Limb (tissue), 2 donors: ENCODE results near the gene TNIP1.

Source experiments
- DNase-seq, 2 donors: peaks; one replicate each; pipeline ENCODE4 v3.0.0-alpha.2; 2016; ENCODE audit errors: extremely low spot score in 2 of 2

TNIP1 gene, protein sequence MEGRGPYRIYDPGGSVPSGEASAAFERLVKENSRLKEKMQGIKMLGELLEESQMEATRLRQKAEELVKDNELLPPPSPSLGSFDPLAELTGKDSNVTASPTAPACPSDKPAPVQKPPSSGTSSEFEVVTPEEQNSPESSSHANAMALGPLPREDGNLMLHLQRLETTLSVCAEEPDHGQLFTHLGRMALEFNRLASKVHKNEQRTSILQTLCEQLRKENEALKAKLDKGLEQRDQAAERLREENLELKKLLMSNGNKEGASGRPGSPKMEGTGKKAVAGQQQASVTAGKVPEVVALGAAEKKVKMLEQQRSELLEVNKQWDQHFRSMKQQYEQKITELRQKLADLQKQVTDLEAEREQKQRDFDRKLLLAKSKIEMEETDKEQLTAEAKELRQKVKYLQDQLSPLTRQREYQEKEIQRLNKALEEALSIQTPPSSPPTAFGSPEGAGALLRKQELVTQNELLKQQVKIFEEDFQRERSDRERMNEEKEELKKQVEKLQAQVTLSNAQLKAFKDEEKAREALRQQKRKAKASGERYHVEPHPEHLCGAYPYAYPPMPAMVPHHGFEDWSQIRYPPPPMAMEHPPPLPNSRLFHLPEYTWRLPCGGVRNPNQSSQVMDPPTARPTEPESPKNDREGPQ

DNA sequence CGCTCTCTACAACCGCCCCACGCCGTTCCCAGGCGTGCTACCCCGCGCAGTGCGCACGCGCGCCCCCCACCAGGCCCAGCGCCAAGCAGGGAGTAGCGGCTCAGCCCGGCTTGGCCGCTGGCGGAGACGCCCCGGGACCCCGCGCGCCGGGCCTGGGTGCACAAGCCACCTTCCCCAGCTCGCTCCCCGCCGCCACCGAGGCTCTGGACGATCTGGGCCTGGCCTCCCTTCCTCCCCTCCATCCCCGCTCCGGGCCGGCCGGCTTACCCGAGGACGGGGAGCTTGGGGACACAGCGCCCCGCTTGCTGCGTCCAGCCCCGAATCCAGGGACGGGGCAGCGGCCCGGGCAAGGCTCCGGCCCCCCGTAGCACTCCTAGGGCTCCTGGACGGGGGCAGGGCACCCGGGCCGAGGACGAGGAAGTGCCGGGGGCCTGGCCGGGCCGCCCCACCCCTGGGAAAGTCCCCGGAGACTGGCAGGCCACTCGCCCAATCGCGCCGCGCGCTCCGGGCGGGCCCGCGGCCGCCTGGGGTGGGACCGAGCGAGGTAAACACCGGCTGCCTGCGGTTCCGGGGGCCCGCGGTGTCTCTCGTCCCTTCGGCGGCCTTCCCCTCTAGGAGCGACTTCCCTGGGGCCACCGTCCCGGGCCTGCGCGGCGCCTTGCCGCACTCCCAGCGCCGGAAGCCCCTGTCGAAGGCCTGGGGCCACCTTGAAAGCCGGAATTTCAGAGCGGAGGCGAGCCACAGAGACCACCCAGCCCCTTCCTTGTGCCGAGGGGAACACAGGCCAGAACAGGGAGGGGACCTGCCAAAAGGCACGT, at the start of gene TNIP1:
Gene TNIP1 (minus strand): TSS at position 422 of the 818 bp plus-strand sequence. CDS start 15,939 bp downstream, outside the sequence.
- DNase-seq, result peak; percentile 80 to 92

GRCh38 chr5:151130235-151130921, 49.5 kb upstream of the TNIP1 start:
- DNase-seq, result no peak

- no peak for DNase-seq
Measured at GRCh38 chr5:151128817-151129216, 48.0 kb upstream of the TNIP1 start.

DNA sequence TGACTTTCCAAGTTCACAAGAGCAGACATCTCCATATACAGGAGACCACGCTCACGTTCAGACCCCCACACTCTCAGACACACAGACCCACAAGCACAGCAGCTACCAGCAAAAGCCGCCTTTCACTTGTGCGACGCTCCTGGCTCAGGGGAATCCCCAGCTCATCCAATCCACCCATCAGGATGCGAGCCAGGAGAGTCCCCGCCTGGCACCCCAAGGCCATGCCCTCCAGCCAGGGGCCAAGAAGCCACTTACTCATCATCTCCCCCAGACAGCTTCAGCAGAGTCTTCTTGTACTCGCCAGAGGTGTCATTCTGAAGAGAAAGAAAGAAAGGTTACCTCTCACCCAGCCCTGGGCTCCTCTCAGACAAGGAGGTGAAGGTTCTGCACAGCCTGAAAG, 47.1 kb upstream of the TNIP1 start:
- DNase-seq, result no peak

DNA sequence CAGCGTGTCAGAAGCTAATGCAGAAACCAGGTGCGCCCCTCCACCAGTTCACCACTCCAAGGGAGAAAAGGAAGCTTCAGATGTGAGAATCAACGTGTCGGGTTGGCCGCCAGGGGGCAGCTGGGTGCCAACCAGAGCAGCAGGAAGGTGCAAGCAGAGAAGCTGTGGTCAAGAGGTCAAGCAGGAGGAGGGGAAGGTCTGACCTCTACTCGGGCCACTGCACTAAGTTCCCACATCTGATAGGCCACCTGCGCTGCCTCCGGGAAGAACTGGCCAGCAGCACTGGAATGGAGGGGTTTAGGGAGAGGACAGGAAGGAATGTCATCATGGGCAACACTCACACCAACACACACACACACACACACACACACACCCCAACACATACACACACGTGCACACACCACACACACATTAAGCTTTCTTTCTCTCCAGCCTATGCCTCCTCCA, 45.4 kb upstream of the TNIP1 start:
- peak; percentile 44 to 75 for DNase-seq

DNA sequence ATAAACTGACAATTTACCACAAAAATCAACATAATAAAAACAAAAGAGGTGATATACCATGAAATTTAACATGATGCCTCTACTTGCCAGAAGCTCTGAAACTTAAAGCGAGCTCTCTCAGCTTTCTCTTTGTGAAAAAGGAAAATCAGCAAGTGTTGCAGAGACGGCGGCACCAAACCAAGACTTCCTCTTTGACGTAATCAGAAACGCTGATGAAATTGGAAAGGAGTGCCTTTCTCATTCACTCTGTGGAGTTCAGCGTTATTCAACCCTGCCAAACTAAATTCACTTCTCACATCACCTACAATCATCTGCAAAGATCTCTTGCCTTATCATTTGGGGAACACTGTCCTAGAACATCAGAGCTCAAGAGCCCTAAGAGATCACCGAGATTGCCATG, 44.6 kb upstream of the TNIP1 start:
- no peak for DNase-seq

- DNase-seq, result peak in 1 of 2 donors; percentile 43
Measured at GRCh38 chr5:151123897-151124751, 43.3 kb upstream of the TNIP1 start.

DNA sequence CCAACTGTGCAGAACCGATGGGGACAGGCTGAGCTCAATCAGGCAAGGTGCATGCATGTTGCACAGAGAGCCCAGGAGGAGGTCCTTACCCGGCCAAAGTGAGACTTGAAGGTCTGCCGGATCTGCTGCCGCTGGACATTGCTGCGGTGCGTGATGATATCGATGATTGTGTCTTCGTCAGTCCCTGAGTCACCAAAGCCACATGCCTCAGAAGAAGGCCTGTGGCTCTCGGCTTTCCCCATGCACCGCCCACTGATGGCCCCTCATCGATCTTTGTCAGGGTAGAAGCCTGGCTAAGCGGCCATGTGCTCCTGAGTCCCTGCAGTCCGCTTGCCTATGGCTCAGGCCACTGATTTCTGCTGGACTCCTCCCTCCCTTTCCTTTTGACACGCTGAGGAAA, 42.0 kb upstream of the TNIP1 start:
- DNase-seq, result no peak

DNA sequence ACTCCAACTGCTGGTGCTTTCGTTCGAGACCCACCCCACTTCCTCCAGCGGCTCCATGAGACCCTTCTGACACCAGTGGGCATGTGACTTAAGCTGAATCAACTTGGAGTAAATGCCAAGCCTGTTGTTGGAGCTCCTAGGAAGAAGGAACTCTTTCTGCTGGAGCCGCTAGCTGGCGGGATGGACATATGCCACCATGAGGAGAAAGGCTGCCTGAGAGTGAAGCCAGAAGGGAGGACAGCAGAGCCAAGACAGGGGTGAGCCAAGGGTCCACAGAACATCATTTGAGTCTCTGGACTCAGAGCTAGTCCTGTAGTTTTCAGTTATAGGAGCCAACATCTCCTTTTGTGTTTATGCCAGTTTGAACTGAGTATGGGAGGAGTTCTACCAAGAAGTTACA, 40.8 kb upstream of the TNIP1 start:
- DNase-seq, result no peak

- DNase-seq, result no peak
Measured at GRCh38 chr5:151121095-151121494, 40.3 kb upstream of the TNIP1 start.

DNA sequence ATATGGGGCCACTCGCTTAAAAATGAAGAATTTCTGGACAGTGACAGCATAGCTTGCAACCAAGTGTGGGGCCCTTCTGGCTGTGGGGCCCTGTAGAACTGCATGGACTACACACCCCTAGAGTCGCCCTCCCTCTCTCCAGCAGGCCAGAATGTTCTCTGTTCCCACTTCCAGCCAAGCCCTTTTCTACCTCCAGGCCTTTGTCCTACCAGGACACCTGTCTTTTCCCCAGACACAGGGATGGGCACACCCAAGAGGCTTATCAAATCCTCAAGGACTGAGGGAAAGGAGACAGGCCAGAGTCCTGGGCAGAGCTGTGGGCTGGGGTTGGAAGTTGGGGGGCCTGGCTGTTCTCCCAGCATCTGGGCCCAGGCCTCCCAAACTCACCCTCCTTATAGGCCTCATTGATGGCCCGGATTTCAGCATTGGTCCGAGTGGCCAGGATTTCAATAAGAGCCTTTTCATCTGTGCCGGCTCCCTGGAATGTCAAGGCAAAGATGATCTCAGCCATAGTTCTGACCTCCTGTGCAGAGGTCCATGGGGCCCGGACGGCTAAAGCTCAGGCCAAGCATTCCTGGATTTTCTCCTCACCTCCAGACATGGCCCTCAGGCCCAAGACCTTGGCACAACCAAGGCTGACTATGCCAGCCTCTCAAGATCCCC, 38.2 kb upstream of the TNIP1 start:
- DNase-seq, result no peak

DNA sequence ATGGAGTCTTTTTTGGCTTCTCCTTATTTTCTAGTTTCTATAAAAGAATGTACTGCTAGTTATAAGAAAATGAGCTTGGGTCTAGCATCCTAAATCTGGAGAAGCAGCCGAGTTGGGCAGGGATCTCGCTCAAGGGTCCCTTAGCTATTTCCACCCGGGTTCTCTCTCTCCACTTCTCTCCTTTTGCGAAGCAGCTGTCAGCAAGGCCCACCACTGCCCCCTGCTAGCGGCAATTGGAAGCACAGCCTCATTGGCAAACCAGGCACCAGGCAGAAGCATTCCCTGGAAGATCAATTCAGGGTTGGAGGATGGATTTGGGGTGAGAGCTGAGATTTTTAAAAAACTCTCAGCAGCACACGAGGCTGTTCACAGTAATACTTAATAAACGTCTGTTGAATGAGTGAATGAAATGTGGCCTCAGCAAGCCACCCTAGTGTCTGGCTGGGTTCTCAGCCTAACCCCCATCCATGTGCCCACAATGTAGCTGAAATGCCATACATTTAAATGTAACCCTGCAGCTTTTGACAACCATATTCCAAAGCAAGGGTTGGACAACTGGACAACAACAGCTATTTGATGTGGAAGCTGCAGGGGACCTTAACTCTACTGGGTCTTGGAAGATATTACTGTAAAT, 34.6 kb upstream of the TNIP1 start:
- DNase-seq, result peak; percentile 67 to 84

DNA sequence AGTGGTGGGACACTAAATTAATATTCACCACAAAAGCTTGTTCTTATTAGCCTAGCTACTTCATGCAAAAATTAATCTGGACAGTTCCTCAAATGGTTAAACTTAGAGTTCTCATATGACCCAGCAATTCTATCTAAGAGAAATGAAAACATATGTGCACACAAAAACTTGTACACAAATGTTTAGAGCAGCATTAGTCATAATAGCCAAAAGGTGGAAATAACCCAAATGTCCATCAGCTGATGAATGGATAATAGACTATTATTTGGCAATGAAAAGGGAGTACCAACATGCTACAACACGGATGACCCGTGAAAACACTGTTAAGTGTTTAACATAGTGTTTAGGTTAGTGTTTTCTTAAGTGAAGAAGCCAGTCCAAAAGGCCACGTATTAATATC, 32.8 kb upstream of the TNIP1 start:
- DNase-seq, result no peak

GRCh38 chr5:151110992-151111391, 30.2 kb upstream of the TNIP1 start:
- no peak for DNase-seq

DNA sequence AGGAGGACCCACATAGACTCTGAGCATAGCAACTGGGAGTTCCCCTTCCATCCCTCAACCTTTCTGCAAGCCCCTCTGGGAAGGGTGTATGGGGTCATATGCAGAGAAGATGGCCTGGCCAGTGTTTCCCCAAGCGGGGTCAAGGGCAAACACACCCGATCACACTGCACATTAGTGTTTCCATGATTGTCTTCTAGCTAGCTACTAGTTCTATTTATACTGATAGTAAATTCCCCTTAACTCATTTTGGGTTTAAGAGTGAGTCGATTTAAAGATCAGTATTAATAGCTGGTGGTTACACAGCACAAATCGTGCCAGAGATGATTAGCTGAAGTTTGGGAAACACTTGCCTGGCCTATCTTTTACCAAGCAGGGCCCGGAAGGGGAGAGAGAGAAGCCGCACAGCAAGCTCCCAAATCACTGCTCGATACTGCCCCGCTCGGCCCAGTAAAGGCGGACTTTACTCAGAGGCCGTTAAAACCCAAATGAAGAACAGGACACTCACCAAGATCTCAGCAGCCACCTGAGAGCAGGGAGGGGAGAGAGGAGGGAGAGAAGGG, 29.4 kb upstream of the TNIP1 start:
- DNase-seq, result no peak

GRCh38 chr5:151108566-151108965, 27.7 kb upstream of the TNIP1 start:
- no peak for DNase-seq

DNA sequence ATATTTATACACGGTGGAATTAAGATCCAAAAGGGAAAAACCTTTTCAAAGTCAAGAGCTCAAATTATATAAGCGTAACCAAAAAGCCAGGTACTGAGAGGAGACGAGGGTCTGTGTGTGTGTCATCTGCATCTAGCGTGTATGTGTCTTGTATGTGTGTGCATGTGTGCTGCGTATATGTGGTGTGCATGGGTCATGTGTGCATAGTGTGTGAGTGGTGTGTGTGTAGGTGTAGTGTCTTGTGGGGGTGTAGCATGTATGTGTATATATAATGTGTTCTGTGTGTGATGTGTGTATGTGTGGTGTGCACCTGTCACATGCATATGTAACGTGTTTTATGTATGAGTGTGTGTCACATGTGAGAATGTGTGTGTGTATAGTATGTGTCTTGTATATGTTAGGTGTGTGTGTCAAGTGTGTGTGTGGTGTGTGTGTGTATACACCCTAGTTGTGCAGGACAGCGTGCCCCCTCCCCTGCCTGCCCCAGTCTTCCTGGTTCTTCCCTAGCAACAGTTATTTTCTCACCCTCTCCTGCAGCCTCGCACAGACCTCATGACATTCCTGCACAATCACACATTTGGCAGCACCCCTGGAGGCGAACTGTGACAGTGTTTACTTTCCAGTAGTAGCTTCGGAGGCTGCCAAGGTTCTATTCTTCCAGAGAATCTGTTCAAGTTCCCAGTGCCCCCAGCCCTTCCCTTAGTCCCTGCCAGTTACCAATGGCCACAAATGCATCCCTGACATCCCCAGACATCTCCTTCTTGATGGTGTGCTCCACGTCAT, 27.1 kb upstream of the TNIP1 start:
- DNase-seq, result no peak

DNA sequence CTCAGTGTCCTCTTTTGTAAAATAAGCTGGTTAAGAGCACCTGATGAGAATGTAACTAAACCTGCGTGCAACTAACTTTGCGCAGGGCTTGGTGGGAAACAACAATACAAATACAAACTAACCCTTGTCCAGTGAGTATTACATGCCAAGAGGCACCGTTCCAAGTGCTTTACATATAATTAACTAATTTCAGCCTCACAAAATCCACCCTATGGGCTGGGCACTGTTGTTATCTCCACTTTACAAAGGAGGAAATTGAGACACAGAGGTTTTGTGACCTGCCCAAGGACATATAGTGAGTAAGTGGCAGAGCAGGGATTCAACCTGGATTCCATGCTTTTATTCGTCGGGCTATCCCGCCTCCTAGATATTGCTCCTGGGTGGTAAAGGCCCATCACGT, 26.2 kb upstream of the TNIP1 start:
- DNase-seq, result no peak
